Esophagus squamous epithelium (tissue), 5 donors: Measurements from ENCODE around the gene PRELID2. TPM values are rescaled to one million over a fixed set of nuclear protein-coding genes. Genes with fewer than 3 reads are reported as not detected.

Experiments
- DNase-seq: peaks from one replicate; lab custom pipeline; 2025; lab: John Stamatoyannopoulos, UW
- H3K27ac ChIP-seq, 4 donors: fragments of 200-600 bp; sonication (generic); one replicate each; pipeline ENCODE4 v1.5.1; 2016 to 2019; ENCODE audit warnings: mild to moderate bottlenecking in 1 of 4
- H3K27me3 ChIP-seq, 4 donors: fragments of 200-600 bp; sonication (generic); 1 replicate in 3 of 4; 2 replicates in 1 of 4; pipeline versions ENCODE4 v1.5.1 to v1.6.0; 2017 to 2021; ENCODE audit warnings: antibody characterized with exemption in 1 of 4
- H3K36me3 ChIP-seq, 3 donors: fragments of 200-600 bp; sonication (generic); one replicate each; pipeline ENCODE4 v1.5.1; 2016 to 2019
- H3K4me1 ChIP-seq, 3 donors: fragments of 200-600 bp; sonication (generic); one replicate each; pipeline ENCODE4 v1.5.1; 2017 to 2019
- H3K4me3 ChIP-seq, 4 donors: fragments of 200-600 bp; sonication (generic); 1 replicate in 3 of 4; 2 replicates in 1 of 4; pipeline ENCODE4 v1.5.1; 2016 to 2019; ENCODE audit warnings: mild to moderate bottlenecking in 2 of 4, moderate library complexity in 1 of 4
- H3K9me3 ChIP-seq, 3 donors: fragments of 200-600 bp; sonication (generic); one replicate each; pipeline ENCODE4 v1.5.1; 2016 to 2019
- POLR2A ChIP-seq, 4 donors: fragments of 450-650 bp; IDR thresholded peaks; one replicate each; pipeline ENCODE4 v1.6.1; 2017; ENCODE audit warnings: antibody characterized with exemption in 4 of 4, mild to moderate bottlenecking in 4 of 4, moderate library complexity in 3 of 4
- WGBS, 2 donors: methylation state at CpG; one replicate each; pipeline ENCODE4 v1.1.5; 2018; 5-methylcytosine and 5-hydroxymethylcytosine counted together
- intact Hi-C: fragments of 100-400 bp; cut with DNase I; formaldehyde crosslinking; loops from one replicate; pipeline ENCODE4 v1.15.0; 2022
- total RNA-seq, 4 donors: library from RNA; depleted of rRNA; stranded (reverse); fragments of >200 nt; gene quantifications; one replicate each; pipeline ENCODE4 v1.1.0, GENCODE V29; 2016
- TF ChIP-seq, protein P1 (sequence below), 6 experiments: fragments of 450-650 bp in 4 of 6; fragments of 200-600 bp in 2 of 6; sonication (generic) in 2 of 6; IDR thresholded peaks; one replicate each; pipeline ENCODE4 v1.5.1; 2016 to 2019; ENCODE audit warnings: antibody characterized with exemption in 6 of 6, mild to moderate bottlenecking in 4 of 6, moderate library complexity in 4 of 6
- donor health status: DM: yes; HTN: yes; CAD: no.

The PRELID2 gene
- total RNA-seq, 4 donors from 2014 or later = 0.68 to 12.6 (median 6.5) TPM

DNA sequence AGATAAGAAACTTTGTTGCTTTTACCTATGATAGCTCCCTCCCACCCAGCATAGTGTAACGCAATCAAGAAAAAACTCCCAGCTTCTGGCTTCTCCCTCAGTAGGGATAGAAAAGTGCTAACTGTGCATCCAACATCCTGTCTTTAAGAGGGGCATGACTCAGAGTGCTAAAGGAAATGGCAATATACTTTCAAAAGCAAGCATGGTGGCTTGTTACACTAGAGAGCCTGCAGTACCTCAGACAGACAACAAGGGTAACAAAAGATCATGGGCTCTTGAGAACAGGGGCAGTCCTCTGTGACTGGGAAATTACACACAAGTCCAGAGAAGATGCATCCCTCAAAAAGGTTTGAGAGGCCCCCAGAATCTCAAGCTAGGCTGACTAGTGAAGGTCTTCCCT is 37.8 kb downstream of the PRELID2 start:
- Histone ChIP-seq H3K4me1 (peaks cover 0 to 10% (median 0%) of the 10 kb centered on the region in 3 donors), H3K9me3 (no peaks in the 10 kb centered on the region), H3K36me3 (no peaks in the 10 kb centered on the region), H3K4me3 (no peak overlapping the region), H3K27ac (no peak overlapping the region), H3K27me3 (no peaks in the 10 kb centered on the region)
- TF ChIP-seq POLR2A (IDR thresholded peaks at IDR 0.05) = no peak
- TF ChIP-seq, protein P1, sequence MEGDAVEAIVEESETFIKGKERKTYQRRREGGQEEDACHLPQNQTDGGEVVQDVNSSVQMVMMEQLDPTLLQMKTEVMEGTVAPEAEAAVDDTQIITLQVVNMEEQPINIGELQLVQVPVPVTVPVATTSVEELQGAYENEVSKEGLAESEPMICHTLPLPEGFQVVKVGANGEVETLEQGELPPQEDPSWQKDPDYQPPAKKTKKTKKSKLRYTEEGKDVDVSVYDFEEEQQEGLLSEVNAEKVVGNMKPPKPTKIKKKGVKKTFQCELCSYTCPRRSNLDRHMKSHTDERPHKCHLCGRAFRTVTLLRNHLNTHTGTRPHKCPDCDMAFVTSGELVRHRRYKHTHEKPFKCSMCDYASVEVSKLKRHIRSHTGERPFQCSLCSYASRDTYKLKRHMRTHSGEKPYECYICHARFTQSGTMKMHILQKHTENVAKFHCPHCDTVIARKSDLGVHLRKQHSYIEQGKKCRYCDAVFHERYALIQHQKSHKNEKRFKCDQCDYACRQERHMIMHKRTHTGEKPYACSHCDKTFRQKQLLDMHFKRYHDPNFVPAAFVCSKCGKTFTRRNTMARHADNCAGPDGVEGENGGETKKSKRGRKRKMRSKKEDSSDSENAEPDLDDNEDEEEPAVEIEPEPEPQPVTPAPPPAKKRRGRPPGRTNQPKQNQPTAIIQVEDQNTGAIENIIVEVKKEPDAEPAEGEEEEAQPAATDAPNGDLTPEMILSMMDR (IDR thresholded peaks at IDR 0.05) = peak in 1 of 6 experiments; percentile 8
- WGBS, 2 donors = 80 to 82% methylated on average over 1 of the region's 1 CpG
- no peak for DNase-seq
- intact Hi-C loops = no loop called here

DNA sequence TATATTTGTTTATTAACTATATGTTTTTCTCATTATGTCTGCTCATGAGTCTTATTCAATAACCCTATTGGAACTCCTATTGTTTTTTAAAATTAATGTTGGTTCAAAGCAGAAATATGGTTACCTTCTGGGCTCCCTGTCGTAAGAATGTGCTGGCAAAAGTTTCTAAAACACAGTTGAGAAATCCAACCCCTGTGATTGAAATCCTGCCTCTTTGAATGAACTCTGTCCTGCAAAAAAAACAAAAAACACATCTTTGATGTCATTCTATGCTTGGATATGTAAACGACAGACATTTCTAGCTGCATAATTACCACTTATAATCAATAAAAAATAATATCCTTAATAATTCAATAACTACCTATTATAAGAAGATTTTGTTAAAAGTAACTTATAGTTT is 38.8 kb downstream of the PRELID2 start:
- Histone ChIP-seq H3K9me3 (no peaks in the 10 kb centered on the region), H3K27me3 (no peaks in the 10 kb centered on the region), H3K27ac (no peak overlapping the region), H3K4me1 (peaks cover 0 to 10% (median 0%) of the 10 kb centered on the region in 3 donors), H3K4me3 (no peak overlapping the region), H3K36me3 (no peaks in the 10 kb centered on the region)
- WGBS, 2 donors = 78 to 86% methylated on average over 2 of the region's 2 CpGs
- intact Hi-C loops = no loop called here
- no peak for TF ChIP-seq POLR2A (IDR thresholded peaks at IDR 0.05)
- TF ChIP-seq, protein P1 (IDR thresholded peaks at IDR 0.05) = no peak
- DNase-seq = no peak

DNA sequence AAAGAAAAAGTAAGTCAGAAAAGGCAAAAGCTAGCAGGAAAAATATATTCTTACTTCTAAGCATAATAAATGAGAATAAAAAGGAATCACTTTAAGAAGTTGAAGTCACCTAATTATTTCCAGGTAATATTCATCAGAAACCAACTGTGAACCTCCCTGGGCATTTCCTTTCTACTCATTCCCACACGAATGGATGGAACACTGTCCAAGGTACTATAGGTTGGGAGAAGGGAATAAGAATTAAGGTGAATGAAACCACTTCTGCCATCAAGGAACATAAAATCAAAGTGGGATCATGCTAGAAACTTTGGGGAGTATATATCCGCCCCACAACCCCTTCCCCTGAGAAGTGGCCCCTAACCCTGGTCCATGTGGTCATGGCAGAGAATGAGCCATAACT is 41.6 kb downstream of the PRELID2 start:
- Histone ChIP-seq H3K27ac (no peak overlapping the region), H3K9me3 (no peaks in the 10 kb centered on the region), H3K4me3 (no peak overlapping the region), H3K4me1 (no peaks in the 10 kb centered on the region), H3K27me3 (no peaks in the 10 kb centered on the region), H3K36me3 (no peaks in the 10 kb centered on the region)
- DNase-seq = no peak
- 84 to 87% methylated on average over 2 of the region's 2 CpGs for WGBS, 2 donors
- no peak for TF ChIP-seq POLR2A (IDR thresholded peaks at IDR 0.05)
- TF ChIP-seq, protein P1 (IDR thresholded peaks at IDR 0.05) = no peak
- intact Hi-C loops = no loop called here

DNA sequence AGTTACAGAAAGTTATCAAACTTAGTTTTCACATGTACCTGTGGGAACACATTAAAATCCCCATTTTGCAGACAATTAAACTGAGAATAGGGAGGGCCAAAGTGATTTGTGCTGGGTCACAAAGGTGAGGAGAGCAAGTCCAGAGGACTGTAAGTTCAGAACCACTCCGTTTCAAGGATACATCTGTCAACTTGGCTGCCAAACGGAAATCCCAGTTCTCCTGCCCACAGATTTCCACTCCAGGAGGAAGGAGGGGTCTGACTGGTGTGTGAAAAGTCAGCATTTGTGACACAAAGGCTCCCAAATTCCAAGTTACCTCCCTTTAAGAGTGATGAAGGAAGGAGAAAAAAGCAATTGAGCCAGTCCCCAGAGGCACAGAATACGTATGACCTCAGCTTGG is 42.3 kb downstream of the PRELID2 start:
- no peaks in the 10 kb centered on the region for H3K9me3 ChIP-seq
- 56 to 77% methylated on average over 3 of the region's 3 CpGs for WGBS, 2 donors
- H3K27ac ChIP-seq = no peak overlapping the region
- H3K4me3 ChIP-seq = no peak overlapping the region
- DNase-seq = no peak
- no peak for TF ChIP-seq POLR2A (IDR thresholded peaks at IDR 0.05)
- TF ChIP-seq, protein P1 (IDR thresholded peaks at IDR 0.05) = no peak
- intact Hi-C loops = no loop called here
- no peaks in the 10 kb centered on the region for H3K27me3 ChIP-seq
- H3K36me3 ChIP-seq = no peaks in the 10 kb centered on the region
- no peaks in the 10 kb centered on the region for H3K4me1 ChIP-seq

DNA sequence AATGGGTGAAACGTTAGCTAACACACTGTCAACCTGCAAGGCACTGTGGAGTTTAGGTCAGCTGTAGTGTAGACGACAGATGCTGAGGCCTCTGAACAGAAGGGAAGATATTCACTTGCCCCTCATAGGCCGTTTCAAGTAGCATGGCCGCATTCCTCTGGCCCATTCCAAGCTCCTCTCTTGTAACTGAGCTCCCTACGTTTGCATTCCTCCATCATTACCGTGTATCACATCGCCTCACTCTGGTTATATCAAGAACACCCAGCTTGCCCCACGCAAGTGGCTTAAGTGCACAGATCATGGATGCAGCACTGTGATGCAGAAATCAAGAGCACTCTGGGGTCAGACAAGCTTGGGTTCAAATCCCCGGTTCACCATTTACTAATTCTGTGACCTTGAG is 43.3 kb downstream of the PRELID2 start:
- intact Hi-C loops = no loop called here
- TF ChIP-seq POLR2A (IDR thresholded peaks at IDR 0.05) = no peak
- TF ChIP-seq, protein P1 (IDR thresholded peaks at IDR 0.05) = no peak
- no peaks in the 10 kb centered on the region for H3K36me3 ChIP-seq
- no peaks in the 10 kb centered on the region for H3K9me3 ChIP-seq
- WGBS, 2 donors = 87 to 89% methylated on average over 9 of the region's 9 CpGs
- no peaks in the 10 kb centered on the region for H3K4me1 ChIP-seq
- no peak for DNase-seq
- H3K4me3 ChIP-seq = no peak overlapping the region
- no peaks in the 10 kb centered on the region for H3K27me3 ChIP-seq
- H3K27ac ChIP-seq = no peak overlapping the region
